Stimulated activated CD4-positive, alpha-beta T cell treated with anti-CD3 and anti-CD28 coated beads, Interleukin-12 subunit alpha, Interleukin-12 subunit beta, amount 100 ng/mL, for 24 hours (primary cell): ENCODE measurements around the gene HDAC4.

Source experiments
- DNase-seq, 2 experiments: peaks; one replicate each; pipeline ENCODE4 v3.0.0-alpha.2; 2020; ENCODE audit warnings: low read depth in 2 of 2

Gene HDAC4

GRCh38 chr2:239065962-239066361 lies 334.9 kb downstream of the HDAC4 start:
- no peak for DNase-seq

DNA sequence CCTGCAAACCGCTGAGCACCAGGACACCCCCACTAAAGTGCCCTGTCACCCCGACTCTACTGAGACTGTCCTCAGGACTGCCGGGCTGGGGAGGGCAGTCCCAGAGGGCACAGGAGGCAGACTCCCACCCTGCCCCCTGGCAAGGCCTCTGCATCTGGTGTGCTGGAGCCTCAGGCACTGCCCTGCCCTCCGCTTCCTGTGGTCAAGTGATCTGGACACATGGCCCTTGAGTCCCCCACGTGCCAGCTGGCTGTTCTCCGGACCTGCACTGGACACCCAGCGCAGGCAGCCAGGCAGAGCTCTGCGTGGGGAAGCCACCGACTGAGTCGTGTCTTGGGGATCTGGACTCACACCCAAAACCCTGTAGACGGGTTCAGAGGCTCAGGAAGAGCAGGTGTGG lies 335.3 kb downstream of the HDAC4 start:
- no peak for DNase-seq

DNA sequence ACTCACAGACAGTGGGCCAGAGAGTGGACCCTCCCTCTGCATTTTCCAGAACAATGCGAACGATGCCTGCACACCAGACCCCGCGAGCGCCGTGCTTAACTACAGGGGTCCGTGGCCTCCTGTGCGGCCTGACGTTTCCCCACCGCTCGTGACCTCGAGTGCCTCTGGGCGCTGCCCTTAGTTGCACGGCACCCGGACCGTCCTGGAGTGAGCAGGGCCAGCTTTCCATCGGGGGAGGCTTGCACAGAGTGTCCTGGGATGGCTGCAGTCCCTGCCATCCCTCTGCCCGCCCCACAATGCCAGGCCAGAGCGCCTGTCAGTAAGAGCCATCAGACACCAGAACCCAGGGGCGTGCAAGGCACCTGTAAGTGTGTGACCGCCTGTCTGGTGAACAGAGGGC lies 335.9 kb downstream of the HDAC4 start:
- no peak for DNase-seq

DNA sequence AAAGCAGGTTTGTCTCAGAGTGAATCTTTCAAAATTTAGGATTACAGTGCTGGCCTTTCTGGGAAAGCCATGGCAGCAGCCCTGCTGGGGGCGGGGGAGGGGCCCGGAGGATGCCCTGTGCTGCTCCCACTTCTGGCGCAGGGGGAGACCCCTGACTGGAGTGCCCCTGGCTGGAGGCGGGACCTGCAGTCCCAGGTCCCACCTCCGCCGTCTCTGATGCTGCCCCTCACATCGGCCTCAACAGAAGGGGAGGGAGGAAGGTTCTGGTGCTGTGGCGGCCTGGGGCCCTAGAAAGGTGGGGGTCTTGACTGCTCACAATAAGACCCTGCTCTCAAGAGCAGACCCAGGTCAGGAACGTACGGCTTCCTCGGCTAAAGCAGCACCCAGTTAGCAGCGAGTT lies 336.6 kb downstream of the HDAC4 start:
- no peak for DNase-seq

GRCh38 chr2:239062743-239063142 lies 338.1 kb downstream of the HDAC4 start:
- DNase-seq: no peak

DNA sequence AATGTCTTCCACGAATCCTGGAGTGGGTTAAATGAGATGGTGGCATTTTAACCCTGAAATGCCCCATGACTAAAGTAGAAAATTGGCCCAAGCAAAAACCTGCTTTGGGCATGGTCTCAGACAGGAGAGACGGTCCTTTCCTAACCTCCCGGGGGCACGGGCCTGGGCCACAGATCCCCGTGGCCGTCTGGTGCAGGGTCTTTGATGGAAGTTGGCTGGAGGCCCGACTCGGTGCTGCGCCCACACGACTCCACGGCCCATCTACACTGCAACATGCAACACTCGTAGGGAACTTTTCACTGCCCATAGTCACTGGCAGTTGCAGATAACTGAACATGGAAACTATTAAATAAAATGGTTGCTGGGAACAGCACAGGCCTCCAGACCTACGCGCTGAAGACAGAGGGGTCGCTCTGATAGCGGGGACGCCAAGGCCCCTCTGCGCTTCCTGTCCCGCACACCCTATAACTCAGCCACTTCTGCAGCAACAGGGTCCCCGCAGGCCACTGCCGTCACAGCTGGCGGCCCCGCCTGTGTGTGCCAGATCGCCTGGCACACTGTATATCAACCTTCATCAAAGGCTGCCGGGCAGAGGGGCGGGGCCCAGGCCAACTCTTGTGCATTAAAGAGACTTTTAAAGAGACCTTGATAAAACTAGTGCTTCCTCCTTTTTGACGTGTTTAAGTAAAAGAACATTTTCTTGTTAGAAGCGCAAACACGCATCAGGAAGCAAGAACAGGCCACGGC lies 338.8 kb downstream of the HDAC4 start:
- no peak for DNase-seq

- DNase-seq: no peak
These were observed 339.6 kb downstream of the HDAC4 start for GRCh38 chr2:239061121-239061666.

GRCh38 chr2:239060676-239061075 lies 340.1 kb downstream of the HDAC4 start:
- DNase-seq: no peak

DNA sequence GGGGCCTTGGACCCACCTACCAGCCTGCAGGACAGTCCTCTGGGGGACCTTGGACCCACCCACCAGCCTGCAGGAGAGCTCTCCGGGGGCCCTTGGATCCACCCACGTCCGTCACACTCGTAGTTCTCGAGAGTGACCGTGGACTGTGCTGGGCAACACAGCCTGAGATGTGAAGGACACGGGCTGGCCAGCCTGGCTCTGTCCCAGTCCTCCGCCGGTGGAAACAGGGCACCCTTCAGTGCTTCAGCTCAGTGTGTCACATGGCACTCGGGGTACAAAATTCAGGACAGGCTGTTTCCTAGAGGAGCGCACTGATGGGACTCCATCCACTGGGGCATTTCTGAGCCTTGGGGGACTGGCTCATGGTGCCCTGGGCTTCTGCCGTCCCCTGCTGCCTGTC lies 341.0 kb downstream of the HDAC4 start:
- DNase-seq: no peak

DNA sequence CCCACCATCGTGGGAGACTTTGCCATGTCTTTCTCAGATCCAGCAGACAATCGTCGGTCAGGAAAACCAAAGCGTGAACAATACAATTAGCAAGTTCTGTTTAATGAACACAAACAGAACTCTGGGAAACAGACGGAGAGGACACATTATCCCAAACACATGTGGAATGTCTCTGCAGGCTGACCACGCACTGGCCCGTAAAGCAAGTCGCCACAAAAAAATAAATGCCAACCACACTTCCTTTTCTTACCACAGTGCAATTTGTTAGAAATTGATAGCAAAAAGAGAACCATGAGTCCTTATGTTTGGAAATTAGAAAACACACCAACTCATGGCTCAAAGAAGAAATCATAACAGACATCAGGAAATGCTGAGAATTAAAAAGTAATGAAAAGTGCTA lies 342.1 kb downstream of the HDAC4 start:
- no peak for DNase-seq

GRCh38 chr2:239057533-239057932 lies 343.3 kb downstream of the HDAC4 start:
- no peak for DNase-seq

GRCh38 chr2:239056611-239057010 lies 344.2 kb downstream of the HDAC4 start:
- no peak for DNase-seq

GRCh38 chr2:239055756-239056493 lies 344.9 kb downstream of the HDAC4 start:
- DNase-seq: no peak

GRCh38 chr2:239054921-239055320 lies 345.9 kb downstream of the HDAC4 start:
- no peak for DNase-seq

GRCh38 chr2:239053801-239054503 lies 346.9 kb downstream of the HDAC4 start:
- no peak for DNase-seq

DNA sequence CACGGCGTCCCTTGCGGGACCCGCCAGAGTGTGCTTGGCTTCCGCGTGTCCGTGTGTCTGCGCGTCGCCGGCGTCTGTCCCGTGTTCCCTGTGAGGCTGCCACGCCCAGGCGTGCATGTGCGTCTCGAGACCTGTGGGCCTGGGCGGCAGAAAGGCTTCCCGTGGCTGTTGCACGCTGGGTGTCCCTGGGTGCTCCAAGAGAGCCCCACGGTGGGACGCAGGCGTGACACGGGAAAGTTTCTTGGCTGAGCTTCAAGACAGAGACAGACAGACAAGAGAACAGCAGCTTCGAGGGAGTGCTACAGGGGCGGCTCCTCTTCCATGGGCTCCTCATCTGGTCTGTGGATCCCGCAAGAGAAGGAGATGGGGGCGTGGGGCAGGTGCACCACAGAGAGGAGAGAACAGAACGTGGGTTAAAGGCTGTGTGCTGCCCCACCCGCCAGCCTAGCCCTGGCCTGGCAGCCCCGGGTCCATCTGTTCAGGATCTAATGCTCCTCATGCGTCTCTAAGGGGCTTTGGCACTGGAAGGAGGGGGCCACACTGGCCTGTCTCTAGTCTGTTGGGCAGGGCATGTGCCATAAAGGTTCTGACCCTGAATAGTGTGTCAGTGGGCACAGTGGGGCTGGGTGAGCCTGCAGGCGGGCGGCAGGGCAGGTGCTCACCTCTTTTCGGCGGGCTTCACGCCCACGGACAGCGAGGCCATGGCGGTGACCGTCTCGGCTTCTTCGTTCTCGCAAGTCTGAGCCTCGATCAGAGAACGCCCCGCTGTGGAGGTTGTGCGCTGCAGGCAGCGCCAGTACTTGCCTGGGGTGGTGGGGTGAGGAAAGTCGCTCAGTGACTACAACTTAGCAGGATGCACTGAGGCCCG lies 347.8 kb downstream of the HDAC4 start:
- no peak for DNase-seq

GRCh38 chr2:239051891-239052445 lies 348.9 kb downstream of the HDAC4 start:
- no peak for DNase-seq

DNA sequence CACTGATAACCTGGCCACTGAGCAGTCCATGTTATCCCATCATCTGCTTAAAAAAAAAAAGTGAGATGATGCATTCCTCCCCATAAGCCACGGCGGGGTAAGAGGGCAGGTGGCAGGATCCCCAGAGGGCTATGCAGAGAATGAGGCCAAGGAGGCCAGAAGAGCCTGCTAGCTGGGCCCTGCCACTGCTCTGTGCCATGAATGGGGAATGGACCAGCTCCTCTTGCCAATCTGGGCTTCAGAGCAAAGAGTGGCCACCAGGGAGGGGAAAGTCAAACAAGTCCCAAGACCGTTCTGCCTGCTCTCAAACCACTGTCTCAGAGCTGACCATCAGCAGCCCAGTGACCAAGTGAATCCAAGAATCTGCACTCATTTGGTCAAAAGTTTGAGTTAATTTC lies 350.6 kb downstream of the HDAC4 start:
- DNase-seq: no peak

- no peak for DNase-seq
These were observed 351.2 kb downstream of the HDAC4 start for GRCh38 chr2:239049421-239050251.

GRCh38 chr2:239048736-239049135 lies 352.1 kb downstream of the HDAC4 start:
- no peak for DNase-seq
